HG03354 (cell line): ENCODE data around the gene EIPR1.

Experiments used
- ATAC-seq: cut with Tn5 transposase; IDR thresholded peaks from one replicate; pipeline ENCODE4 v1.9.1; 2021; ENCODE audit warnings: mild to moderate bottlenecking; ENCODE audit not compliant: unreplicated experiment, poor library complexity, severe bottlenecking

The EIPR1 gene

GRCh38 chr2:3326871-3327270, 50.7 kb downstream of the EIPR1 start:
- no peak for ATAC-seq

- no peak for ATAC-seq
Measured at GRCh38 chr2:3326182-3326537, 51.5 kb downstream of the EIPR1 start.

DNA sequence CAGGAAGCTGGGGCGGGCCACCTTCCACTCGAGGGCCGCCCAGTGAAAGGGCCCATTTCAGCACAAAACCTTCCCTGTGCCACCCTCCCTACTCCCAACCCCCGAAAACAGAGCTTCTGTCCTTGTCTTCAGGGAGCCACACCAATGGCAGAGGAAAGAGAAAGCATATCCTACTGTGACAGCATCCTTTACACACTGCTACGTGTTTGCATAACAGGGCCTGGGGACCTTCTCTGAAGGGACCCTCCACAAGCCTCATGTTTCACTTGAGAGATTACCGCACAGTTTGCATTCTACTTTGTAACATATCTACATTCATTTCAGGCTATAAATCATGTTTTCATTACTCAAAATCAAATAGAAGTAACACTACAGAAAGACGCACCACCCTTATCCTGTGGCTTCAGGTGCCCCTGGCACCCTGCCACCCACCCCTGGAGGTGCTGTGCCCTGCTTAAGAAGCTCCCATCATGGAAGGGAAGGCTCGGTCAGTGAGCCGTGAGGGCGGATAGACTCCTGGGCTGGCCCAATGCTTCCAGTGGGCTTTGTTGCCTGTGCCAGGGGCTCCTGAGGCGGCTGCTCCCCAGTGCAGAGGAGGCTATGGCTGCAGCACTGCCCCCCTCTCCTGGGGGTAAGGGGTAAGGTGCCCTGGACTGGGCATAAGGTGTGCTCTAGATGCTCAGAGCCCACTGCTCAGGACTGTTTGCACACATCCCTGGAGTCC, 52.0 kb downstream of the EIPR1 start:
- ATAC-seq = no peak

DNA sequence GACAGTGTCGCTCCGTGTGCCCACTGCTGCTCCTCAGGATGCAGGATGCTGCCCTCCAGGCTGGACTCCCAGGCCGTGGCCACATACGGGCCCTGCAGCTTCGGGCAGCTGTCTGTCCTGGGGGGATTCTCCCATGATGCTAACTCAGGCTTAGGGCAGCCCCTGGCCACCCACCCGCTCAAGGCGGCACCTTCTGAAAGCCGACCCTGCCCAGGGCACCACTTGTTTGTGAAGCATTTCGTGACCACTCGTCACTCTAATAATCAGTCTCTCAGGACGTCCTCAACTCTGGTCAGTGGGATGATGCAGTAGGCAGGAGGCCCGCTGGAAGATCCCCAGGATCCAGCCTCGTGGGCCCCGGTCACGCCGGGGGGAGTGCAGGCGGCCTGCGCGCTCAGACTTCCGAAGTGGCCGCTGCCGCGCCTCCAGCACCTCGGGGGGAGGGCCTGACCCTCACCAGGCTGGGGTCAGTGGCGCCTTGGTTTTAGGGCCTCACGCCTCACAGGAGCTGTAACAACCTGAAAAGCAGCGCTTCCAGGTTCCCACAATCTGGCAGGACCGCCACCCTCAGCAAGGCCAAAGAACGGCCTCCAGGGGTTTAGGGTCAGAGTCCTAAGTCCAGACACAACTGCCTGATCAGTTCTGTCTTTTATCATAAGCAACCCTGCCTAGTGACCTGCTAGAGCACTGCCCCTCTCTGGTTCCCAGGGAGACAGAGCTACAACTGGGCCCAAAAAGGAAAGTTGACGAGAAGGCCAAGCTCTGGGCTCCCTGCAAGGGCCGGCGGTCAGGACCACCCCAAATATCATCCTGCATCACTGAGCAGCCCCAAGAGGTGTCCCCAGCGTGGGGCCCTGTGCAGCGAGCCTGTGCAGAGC, 53.0 kb downstream of the EIPR1 start:
- ATAC-seq = no peak

DNA sequence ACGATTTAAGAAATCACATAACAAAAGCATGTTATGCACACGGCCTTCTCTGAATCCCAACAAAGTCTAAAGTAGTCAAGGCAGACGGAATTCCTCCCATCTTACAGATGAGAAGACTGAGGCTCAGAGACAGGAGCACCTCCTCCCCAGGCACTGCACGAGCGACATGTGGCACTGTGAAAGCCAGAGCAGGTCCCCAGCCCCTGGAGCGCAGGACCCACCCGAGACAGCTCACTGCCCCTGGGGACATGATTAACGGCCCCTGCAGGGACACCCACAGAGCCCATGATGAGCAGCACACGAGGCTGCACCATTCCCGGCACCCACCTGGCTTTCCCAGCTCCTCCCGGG, 53.6 kb downstream of the EIPR1 start:
- ATAC-seq = no peak

GRCh38 chr2:3323360-3324035, 54.1 kb downstream of the EIPR1 start:
- no peak for ATAC-seq

- ATAC-seq = no peak
Measured at GRCh38 chr2:3322311-3322970, 55.2 kb downstream of the EIPR1 start.

- no peak for ATAC-seq
Measured at GRCh38 chr2:3321825-3322224, 55.8 kb downstream of the EIPR1 start.

DNA sequence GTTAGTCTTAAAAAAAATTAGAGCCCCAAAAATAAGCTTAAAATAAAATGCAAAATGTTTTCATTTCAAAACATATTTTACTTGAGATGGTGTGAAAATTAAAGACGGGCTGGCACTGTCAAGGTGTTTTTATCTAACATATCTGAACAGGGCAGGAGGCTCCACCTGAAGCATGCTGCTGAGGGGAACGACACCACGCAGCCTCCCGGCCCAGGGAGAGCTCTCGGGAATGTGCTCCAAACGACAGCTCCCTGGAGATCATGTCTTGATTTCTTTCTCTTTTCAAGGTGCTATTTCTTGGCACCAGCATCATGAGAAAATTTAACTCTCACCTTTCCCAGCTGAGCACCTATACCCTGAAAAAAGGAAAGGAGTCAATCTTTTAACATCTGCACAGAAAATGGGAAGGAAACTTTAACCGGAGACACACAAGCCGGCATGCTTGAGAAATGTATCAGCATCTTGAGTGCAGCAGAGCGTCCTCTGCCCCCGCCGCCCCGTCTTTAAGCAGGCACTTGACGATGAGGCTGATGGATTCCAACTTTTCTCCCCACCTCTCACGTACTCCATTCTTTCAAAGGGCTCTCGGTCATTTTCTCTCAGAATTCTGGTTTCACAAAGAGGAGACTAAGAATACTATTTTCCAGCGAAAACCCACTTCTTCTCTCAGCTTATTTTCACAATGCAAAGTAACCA, 56.6 kb downstream of the EIPR1 start:
- ATAC-seq = no peak

DNA sequence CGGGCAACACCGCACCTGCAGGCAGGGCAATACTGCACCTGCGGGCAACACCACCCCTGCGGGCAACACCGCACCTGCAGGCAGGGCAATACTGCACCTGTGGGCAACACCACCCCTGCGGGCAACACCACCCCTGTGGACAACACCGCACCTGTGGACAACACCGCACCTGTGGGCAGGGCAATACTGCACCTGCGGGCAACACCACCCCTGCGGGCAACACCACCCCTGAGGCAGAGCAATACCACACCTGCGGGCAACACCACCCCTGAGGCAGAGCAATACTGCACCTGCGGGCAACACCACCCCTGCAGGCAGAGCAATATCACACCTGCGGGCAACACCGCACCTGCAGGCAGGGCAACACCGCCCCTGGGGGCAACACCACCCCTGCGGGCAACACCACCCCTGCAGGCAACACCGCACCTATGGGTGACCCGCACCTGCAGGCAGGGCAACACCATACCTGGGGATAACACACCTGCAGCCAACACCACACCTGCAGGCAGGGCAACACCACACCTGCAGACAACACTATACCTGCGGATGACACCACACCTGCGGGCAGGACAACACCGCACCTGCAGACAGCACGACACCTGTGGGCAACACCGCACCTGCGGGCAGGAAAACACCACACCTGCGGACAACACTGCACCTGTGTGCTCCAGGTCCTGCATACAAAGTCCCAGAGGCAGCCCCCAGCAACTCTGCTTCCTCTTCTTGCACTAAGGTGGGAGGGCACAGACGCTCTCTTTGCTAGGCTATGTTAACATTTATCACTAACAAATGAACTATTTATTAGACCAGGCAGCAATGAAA, 57.7 kb downstream of the EIPR1 start:
- no peak for ATAC-seq

GRCh38 chr2:3319134-3319533, 58.5 kb downstream of the EIPR1 start:
- ATAC-seq = no peak

- no peak for ATAC-seq
Measured at GRCh38 chr2:3317871-3318590, 59.6 kb downstream of the EIPR1 start.

DNA sequence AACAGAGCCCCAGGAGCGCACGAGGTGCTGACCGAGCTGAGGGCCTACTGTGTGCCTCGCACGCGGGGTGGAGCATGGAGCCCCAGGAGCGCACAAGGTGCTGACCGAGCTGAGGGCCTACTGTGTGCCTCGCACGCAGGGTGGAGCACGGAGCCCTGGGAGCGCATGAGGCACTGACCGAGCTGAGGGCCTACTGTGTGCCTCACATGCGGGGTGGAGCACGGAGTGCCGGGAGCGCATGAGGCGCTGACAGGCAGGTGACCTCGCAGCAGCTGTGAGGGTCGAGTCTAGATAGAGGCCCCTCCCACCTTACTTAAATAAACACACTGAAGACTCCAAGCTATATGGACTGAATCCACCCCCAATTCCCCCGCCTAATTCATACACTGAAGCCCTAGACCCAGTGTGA, 60.3 kb downstream of the EIPR1 start:
- ATAC-seq = no peak

- no peak for ATAC-seq
Measured at GRCh38 chr2:3316456-3317276, 61.0 kb downstream of the EIPR1 start.

DNA sequence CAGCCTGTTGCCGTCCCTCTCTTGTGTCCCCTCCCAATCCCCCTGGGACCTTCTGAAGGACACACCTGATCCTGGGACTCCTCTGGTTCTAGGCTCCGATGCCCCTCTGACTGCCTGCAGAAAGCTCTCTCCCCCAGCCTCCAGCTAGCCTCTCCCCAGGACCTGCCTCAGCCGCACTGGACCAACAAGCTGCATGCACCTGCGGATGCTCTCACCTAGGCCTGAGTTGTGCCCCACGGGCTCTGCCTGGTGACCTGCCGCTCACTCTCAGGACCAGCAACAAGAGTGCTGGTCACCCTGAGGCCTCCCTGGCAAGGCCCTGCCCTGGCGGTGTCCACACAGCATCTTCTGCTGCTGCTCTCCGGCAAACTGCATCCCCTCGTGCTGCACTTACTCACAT, 63.0 kb downstream of the EIPR1 start:
- no peak for ATAC-seq

DNA sequence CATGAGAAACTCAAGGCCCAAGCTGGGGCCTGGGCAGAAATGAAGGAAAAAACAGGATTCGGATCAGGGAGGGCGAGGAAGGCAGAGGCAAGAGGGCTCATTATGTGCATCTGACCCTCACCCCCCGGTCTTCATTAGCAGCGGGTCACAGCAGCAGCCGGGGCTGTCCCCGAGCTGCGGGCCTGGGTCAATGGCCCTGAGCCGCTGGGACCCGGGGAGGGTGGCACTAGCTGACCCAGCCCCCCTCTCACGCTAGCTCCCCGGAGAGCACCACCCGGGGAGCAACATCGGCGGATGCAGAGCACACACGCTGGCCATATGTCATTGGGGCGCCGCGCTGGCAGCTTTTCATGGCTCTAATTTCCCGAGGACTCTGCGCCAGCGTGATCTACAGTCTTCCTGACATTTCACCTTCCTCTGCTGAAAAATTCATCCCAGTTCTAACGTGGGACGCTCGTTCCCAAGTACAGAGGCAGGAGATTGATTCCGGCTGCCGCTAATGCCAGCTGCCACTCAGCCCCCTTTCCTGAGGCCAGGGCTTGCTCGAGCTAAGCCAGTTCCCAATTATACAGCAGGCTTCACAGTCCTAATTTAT, 63.7 kb downstream of the EIPR1 start:
- no peak for ATAC-seq
